Hematopoietic multipotent progenitor cell treated with erythropoietin and hydrocortisone succinate and interleukin-3 and kit ligand, for 6 days (in vitro differentiated cells): Measurements from ENCODE around the gene RBM22.

ENCODE experiments used
- DNase-seq: peaks from one replicate; pipeline ENCODE4 v3.0.0-alpha.2; 2015

RBM22 gene

DNA sequence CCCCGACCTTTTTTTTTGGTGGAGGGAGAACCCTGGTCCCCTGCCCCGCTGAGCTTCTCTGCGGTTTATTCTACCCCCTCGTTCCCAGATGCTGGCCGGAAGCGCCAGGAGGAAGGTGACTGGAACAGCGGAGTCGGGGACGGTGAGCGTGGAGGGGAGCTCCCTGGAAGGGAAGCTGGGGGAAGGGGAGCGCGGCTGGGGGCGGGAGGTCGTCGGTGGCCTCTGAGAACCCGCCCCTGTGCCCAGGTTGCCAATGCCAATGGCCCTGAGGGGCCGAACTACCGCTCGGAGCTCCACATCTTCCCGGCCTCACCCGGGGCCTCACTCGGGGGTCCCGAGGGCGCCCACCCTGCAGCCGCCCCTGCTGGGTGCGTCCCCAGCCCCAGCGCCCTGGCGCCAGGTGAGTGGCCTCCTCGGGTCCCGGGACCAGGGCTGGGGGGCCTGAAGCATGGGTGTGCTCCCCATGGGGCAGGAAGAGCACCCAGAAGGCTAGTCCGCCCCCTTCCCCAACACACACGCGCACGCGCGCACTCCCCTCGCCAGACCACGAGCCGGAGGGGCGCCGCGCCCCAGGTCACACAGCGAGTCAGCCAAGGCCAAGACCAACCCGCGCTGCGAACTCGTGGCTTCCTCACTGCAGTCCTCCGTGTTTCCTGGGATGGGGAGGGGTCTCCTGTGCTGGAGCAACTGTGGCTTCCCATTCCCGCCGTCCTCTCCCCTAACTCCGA, 29.2 kb downstream of the RBM22 start:
- no peak for DNase-seq

GRCh38 chr5:150670948-150671310, 29.9 kb downstream of the RBM22 start:
- DNase-seq = no peak

- no peak for DNase-seq
Observed at GRCh38 chr5:150670275-150670947, 30.5 kb downstream of the RBM22 start.

DNA sequence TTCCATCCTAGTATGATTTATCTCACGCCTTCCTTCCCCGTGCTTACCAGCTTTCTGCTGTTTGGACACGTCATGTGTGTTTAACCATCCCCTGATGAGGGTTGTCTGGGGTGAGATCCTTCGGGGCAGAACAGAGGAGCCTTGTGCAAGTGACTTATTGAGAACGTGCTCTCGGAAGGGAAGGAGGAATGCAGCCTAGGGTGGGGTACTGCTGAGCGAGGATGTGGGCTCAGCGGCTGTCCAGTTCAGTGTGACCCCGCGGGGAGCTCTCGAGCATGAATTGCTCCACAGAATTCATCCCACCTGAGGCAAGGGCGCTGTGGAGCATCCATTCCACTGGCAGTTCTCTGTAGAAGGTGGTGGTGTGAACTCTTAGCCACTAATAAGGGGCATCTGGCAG, 35.8 kb downstream of the RBM22 start:
- no peak for DNase-seq

DNA sequence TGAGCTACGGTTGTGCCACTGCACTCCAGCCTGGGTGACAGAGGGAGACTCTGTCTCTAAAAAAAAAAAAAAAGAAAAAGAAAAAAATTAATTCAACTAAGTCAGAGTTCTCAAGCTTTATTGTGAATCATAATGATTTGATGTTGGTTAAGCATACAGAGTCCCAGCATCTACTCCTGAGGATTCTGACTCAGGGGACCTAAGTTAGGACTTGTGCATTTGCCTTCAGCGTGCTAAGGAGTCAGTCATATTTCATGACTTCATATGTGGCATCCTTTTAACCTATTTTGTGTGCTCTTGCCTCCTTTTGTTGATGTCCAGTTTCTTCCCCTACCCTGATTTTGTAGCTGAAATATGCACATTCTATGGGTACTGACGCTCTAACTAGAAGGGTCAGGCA, 36.9 kb downstream of the RBM22 start:
- no peak for DNase-seq

GRCh38 chr5:150662731-150663516, 37.9 kb downstream of the RBM22 start:
- DNase-seq = no peak

GRCh38 chr5:150661821-150662596, 38.9 kb downstream of the RBM22 start:
- no peak for DNase-seq

DNA sequence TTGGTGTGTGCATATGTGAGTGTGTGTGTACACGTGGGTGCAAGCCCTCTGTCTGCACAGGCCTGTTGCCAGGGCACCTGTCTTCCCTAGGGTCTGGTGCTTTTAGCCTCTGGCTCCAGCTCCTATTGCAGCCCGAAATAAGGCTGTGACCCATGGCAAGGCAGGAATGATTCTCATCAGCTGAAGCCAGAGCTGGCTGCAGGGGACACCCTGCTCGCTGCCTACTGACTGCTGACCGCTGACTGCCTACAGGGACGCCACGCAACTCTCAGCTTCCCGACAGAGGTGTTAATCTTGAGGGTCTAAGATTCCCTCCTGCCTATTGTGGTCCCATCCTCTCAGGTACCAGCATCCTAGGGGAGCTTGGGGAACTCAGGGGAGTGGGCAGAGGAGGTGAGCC, 39.8 kb downstream of the RBM22 start, which contains the start of gene MYOZ3:
Gene MYOZ3 (plus strand): TSS at position 166 of the 400 bp plus-strand sequence. CDS start 1,691 bp downstream, outside the sequence.
- DNase-seq = no peak

GRCh38 chr5:150660108-150660831, 40.6 kb downstream of the RBM22 start:
- no peak for DNase-seq

GRCh38 chr5:150659360-150660107, 41.3 kb downstream of the RBM22 start:
- DNase-seq = no peak

- no peak for DNase-seq
Observed at GRCh38 chr5:150658699-150659265, 42.1 kb downstream of the RBM22 start.

- no peak for DNase-seq
Observed at GRCh38 chr5:150658121-150658520, 42.7 kb downstream of the RBM22 start.

- DNase-seq = peak; percentile 70
Observed at GRCh38 chr5:150656191-150657132, 44.4 kb downstream of the RBM22 start.

- no peak for DNase-seq
Observed at GRCh38 chr5:150655221-150655620, 45.6 kb downstream of the RBM22 start.

GRCh38 chr5:150653762-150654556, 46.9 kb downstream of the RBM22 start:
- DNase-seq = no peak

- no peak for DNase-seq
Observed at GRCh38 chr5:150653145-150653761, 47.6 kb downstream of the RBM22 start.

DNA sequence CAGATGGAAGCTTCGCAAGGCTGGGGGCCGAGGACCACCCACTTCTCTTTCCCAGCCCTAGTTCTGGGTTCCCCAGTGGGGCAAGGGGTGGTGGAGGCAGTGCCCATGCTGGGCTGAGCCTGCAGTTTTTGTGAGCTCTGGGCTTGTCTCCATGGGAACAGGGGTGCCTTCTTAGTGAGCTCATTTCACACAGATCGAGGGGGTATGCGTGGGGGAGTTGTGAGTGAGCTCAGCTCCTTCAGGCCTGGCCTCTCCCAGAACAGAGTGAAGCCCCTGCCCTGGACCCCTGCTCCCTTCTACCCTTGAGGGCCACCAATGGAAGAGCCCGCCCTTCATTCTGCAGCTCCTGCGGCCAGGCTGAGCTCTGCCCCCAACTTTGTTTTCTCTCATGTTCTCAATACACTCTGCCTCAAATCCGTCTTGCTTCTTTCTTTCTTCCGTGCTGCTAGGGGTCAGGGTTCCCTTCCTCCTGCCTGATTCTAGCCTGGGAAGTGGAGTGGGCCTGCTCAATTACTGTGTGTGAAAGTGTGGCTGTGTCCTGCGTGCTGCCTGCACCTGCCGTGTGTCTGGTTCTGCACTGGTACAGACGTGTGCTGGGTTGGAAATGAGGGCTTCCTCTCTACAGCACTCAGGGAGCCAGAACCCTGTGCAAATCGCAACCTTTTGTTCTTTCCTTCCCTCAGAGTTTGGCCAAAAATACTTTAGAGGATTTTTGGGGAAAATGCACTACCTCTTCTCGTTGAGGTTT, 48.8 kb downstream of the RBM22 start:
- no peak for DNase-seq

GRCh38 chr5:150651382-150651781, 49.5 kb downstream of the RBM22 start:
- no peak for DNase-seq
